ENCODE data around the gene EXT2.

- TF ChIP-seq EZH2phosphoT487 (IDR thresholded peaks at IDR 0.05; ENCODE audit: insufficient read depth, low read depth), result no peak
- no peak for TF ChIP-seq EZH2 (IDR thresholded peaks at IDR 0.05; ENCODE audit: insufficient read depth, poor library complexity, severe bottlenecking)
Observed at GRCh38 chr11:44226945-44227344, 131.5 kb downstream of the EXT2 start.
